GM18861 (cell line): ENCODE results near the gene GEMIN7.

ENCODE experiments used
- ATAC-seq: cut with Tn5 transposase; IDR thresholded peaks from one replicate; pipeline ENCODE4 v1.9.1; 2021; ENCODE audit not compliant: unreplicated experiment

GEMIN7 gene

DNA sequence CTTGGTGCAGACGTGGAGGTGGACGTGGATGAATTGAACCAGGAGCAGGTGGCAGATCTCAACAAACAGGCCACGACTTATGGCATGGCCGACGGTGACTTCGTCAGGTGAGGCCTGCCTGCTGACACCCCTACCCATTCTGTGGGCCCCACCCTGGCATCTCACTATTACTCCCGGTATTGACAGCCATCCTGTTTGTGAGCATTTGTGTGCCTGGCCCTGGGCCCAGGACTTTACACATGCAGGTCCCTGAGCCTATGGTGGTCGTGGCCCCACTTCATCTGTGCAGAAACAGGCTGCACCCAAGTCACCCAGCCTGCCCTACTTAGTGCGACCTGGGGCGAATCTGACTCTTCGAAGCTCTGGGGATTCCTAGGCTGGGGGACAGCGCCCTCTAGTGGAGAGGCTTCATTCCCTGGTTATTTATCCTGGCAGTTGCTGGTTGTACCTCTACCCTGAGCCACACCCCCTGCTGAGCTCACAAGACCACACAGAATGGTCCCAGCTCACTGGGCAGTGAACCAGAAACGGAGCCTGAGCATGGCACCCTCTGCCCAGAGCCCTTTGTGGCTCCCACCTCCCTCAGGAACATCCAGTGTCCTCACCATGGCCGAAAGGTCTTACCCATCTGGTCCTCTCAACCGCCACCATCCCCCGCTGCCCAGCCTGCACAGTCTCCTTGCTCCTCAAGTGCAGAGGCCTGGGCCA, 19.6 kb upstream of the GEMIN7 start:
- ATAC-seq: no peak

DNA sequence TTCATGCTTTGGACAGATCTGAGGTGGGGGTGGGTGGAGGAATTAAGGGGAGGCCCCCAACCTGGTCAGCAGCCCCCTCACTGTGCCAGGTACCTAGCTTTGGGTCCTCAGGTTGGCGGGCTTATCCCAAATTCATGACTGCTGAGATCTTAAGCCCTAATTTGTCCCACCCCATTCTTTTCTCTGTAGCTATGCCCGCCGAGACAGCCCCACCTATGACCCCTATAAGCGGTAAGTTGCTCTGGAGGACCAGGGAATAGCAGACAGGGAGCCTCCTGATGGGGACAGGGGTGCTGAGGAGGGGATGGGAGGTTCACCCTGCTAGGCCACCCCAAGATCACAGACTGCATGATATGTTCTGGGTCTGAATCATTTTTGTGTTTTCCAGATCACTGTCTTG, 17.1 kb upstream of the GEMIN7 start:
- no peak for ATAC-seq

DNA sequence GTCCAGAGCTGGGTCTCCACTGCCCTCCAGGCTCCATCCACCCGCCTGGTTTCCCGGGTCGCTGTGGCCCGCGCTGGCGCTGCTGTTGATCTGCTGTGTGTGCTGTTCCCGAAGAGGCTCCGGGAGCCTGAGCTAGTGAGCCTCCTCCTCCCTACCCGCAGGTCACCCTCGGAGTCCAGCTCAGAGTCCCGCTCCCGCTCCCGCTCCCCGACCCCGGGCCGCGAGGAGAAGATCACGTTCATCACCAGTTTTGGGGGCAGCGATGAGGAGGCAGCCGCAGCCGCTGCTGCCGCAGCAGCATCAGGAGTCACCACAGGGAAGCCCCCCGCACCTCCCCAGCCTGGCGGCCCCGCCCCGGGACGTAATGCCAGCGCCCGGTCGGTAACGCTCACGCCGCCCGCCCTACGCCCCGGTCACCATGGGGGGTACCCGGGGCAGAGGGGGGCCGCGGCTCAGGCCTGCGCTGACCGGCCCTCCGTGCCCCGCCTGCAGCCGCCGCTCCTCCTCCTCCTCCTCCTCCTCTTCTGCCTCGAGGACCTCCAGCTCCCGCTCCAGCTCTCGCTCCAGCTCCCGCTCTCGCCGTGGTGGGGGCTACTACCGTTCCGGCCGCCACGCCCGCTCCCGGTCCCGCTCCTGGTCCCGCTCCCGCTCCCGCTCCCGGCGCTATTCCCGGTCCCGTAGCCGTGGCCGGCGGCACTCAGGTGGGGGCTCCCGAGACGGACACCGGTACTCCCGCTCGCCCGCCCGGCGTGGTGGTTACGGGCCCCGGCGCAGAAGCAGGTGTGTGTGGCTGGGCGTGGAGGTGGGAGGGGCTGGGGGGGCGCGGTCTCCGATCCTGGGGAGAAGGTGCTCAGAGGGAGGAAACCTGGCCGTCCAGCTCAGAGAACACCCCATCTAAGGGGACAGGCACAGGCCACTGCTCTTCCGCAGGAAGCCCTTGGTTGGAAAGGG, 14.9 kb upstream of the GEMIN7 start:
- ATAC-seq: no peak

DNA sequence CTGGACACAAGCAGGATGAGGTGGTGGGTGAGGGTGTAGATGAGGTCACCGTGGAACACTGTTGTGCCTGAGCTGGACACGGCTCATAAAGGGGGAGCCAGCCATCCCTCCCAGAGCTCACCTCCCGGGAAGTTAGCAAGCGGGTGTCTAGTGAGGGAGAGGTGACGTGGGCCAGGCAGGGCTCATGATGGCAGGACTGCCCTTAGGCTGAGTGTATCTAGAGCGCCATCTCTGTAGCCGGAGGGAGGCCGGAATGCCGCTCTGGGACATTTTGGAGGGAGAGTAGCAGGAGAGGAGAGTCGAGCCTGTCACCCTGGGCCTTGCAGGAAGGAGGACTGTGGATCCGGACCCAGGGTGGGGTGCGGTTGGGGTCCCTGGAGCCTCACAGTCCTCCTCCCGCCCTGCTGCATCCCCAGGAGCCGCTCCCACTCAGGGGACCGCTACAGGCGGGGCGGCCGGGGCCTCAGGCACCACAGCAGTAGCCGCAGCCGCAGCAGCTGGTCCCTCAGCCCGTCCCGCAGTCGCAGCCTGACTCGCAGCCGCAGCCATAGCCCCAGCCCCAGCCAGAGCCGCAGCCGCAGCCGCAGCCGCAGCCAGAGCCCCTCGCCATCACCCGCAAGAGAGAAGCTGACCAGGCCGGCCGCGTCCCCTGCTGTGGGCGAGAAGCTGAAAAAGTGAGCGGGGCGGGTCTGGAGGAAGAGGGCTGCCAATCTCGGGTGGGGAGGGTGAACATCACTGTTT, 12.0 kb upstream of the GEMIN7 start:
- no peak for ATAC-seq

DNA sequence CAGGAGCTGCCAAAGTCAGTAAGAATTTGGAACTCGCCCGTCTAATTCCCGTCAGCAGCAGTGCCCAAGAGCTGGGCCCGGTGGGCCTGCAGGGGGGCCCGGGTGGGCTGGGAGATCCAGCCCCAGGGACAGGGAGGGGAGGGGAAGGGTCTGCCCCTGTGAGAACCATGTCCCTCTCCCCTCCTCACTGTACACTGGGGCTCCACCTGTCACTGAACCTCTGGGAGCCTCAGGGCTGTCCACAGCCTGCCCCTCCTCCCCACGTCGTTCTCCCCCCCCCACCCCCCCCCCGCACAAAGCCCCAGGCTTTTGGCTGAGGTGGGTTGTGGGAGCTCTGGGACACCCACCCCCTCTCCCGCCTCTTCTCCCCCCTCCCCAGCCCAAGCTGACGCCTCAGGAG, 11.0 kb upstream of the GEMIN7 start:
- no peak for ATAC-seq

DNA sequence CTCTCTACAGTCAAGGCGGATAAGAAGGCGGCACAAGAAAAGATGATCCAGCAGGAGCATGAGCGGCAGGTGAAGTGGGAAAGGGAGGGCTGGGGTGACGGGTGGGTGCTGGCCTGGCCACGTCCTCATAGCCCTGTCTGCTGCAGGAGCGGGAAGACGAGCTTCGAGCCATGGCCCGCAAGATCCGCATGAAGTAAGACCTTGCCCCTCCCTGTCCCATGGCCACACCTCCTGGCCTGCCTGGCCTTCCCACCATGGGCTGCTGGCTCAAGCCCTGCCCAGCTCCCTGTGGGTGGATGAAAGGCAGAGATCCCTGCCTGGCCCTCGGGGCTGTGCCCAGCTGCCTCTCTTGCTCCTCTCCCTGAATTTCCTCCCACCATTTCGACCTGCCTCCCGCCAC, 10.0 kb upstream of the GEMIN7 start:
- no peak for ATAC-seq

DNA sequence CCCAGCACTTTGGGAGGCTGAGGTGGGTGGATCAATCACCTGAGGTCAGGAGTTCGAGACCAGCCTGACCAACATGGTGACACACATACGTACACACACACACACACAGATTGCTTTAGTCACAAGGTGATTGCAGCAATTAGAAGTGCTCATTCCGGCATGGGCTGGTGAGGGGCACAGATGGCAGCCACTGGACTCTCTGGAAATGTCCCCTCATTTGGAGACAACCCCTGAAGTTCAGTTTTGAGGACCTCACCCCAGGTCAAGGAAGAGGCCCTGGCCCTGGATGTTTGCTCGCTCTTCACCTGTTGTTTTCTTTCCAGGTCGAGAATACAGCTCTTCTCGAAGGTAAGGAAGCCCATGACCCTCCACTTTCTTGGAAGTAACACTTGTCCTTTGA, 8.8 kb upstream of the GEMIN7 start:
- no peak for ATAC-seq

DNA sequence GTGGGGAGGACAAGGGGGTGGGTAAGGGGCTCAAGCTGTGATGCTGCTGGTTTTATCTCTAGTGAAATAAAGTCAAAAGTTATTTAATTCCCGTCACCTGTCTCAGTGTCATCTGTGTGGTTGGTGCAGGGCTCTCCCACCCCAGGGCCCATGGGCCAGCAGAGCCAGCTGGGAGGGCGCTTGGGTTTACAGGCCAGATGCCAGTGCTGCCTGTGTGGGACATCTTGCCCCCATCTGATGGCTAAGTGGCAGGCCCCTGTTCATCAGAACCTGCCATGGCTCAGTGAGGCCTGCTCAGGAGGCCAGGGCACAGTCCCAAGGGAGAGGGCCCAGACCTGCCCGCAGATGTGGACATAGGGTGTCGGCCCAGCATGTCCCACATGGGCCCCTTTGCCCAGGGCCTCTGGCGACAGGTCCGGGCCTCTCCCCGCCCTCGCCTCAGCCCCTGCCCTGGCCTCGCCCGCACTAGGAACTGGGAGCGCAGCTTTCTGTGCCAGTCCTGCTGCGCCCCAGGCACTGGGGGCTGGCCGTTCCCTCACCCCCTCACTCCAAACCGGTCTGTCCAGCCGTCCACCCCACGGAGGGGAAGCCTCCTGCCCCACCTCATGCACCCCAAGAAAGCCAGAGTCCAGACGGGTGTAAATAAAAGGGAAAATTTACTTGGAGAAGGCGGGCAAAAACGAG, 8.1 kb upstream of the GEMIN7 start:
- ATAC-seq: no peak

DNA sequence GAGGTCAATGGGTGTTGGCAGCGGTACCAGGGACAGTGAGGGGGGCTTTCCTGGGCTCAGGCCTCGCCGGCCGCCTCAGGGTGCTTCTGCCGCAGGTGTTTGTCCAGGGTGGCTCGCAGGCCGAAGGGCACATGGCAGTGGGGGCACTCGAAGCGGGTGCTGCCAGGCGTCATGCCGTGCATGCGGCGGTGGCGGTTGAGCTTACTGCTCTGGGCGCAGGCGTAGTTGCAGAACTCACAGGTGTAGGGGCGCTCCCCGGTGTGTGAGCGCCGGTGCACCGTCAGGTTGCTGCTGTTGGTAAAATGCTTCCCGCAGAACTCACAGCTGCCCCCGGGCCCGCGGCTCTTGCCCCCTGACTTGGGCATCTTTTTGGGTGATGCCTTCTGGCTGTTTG, 7.5 kb upstream of the GEMIN7 start:
- no peak for ATAC-seq

DNA sequence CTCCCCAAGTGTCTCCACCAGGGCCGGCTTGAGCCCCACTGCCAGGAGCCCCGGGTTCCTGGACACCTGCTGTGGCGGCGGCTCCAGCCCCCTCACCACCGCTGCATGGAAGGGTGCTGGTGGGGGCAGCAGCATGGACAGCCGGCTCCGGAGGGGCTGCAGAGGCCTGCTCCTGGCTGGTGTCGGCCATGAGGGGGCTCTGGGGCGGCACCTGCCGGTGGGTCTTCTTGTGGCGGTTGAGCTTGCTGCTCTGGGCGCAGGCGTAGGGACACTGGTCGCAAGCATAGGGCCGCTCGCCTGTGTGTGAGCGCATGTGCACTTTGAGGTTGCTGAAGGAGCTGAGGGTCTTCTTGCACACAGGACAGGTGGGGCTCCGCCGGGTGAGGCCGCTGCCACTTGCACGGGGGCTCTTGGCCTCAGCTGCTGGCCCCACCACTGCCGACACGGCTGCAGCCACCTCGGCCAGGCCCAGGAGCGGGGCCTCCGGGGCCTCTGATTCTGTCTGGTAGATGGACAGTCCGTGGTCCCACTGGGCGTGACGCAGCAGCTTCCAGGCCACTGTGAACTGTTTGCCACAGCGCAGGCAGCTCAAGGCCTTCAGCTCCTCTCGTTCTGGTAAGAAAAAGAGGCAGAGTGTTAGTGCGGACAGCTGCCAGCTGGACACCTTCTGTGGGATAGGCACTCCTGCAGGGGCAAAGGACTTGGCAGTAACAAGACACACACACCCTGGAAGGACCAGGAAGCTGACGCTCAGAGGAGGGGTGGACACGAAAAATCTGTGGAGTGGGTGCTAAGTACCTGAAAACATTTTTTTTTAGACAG, 6.9 kb upstream of the GEMIN7 start:
- ATAC-seq: no peak

DNA sequence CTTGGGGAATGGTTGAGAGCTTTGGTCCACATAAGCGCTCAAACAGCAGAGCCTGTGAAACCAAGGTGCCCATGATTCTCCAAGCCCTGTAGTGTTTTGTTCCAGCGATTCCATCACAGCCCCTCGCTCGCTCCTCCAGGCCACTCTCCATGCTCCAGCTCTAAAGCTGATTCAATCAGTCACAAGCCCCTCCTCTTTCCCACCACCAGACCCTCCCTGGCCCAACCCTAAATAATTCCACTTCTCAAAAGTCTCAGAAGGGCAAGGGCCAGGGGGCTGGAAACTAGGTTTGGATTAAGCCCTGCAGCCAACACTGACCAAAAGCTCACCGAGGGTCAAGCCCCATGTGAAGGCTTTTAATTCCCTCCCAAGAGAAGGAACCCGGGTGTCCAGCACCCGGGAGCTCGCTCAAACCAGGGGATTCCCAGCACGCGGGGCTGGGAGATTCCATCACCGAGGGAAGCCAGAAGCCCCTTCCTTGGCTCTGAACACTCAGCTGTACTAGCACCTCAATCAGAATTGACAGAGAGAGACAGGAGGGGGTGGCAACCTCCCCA, 4.2 kb upstream of the GEMIN7 start:
- ATAC-seq: peak; percentile 5

DNA sequence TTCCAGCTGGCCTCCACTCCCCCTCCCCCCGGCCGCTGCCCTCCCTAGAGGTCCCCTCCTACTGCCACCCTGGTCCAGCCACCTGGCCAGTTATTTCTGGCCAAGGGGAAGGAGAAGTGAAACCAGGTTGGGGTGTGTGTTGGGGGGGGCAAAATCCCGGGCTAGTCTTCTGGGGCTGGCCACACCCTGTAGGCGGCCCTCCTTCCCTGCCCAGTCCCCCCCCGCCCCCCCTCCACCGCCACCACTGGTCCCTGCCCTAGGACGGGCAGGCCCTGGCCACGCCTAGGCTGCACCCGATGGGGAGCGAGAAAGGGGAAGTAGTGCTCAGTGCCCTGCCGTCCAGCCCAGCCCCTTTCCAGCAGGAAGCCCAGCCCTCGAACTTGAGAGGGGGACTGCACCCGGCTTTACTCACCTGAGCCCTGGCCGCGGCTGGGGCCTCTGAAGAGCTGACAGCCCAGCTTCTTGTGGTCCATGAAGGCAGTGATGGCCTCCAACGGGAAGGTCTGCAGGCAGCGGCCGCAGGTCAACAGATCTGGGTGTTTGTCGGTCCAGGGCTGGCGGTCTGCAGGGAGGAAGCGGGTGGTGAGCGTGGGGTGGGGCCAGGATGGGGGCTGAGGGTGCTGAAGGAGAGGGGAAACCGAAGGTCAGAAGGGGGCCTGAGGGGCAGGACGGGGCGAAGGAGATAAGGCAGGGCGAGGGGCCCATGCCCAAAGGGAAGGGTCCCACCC, 3.6 kb upstream of the GEMIN7 start:
- peak; percentile 42 for ATAC-seq

DNA sequence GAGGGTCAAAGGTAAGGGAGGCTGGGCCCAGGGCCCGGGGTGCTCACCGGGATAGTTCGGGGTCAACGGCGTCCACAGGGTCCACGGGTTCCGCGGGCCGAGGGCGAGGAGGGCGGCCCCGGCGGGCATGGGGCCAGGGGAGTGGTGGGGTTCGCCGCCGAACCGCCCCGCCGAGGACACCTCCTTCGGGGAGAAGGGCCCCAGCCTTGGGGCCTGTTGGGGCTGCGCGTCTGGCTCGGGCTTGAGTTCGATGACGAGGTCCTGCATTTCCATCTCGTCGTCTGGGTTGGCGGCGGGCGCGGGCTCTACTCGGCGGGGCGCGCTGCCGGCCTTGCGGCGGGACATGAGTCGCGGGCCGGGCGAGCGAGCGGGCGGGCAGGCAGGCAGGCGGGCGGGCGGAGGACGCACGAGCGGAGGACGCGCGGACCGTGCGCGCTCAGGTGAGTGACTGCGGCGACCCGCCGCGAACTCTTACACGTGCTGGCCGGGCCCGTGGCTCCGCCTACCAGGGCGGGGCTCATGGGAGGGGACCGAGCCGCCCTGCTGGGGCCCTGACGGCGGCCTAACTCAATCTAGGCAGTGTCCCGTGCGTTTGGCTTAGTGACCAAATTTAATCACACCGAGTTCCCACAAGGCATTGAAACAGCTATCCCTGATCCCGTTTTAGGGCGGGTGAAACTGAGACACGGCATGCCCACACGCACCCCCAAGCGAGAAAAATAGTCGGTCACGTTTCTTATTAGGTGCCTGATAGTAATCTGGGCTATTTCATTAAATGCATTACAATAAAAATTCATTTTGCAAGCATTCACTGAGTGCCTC, 2.8 kb upstream of the GEMIN7 start, which contains the start of gene ZNF296:
TSS of gene ZNF296 (minus strand) at position 450 of the 822 bp plus-strand sequence. CDS start at position 345, 105 bp downstream.
- peak; percentile 35 for ATAC-seq

DNA sequence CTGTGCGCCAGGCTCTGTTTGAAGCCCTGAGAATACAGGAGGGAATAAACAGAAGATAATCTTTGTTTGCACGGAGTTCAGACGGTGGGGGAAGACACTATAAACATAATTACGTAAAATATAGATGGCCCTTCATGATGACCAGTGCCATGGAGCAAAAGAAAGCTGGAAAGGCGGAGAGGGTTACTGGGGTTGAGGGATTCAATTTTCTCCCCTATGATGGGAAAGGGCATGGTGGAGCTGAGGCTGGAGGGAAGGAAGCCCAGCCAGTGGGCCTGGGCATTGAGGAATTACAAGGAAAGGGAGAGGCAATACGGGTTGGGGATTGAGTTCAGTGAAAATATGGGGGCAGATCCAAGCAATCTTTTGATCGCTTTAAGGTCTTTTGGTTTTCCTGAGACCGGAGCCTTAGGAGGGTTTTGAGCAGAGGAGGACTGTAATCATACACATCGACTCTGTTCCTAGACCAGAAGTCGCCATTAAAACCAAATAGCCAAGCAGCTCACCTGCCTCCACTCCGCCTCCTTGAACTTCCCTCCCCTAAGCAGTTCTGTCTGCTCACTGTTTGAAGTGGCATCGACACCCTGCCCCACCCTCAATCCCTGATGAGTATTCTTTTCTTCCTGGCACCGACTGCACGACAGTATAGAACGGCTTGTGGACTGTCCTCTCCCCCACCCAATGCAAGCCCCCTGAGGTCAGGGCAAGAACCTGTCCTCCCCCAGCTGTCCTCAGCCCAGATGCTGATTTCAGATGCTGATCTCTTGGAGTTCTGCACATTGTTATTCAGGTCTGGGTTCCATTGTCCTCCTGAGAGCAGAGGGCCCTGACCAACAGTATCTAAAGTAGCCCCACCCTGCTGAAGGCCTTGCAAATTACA, 2.0 kb upstream of the GEMIN7 start:
- no peak for ATAC-seq

DNA sequence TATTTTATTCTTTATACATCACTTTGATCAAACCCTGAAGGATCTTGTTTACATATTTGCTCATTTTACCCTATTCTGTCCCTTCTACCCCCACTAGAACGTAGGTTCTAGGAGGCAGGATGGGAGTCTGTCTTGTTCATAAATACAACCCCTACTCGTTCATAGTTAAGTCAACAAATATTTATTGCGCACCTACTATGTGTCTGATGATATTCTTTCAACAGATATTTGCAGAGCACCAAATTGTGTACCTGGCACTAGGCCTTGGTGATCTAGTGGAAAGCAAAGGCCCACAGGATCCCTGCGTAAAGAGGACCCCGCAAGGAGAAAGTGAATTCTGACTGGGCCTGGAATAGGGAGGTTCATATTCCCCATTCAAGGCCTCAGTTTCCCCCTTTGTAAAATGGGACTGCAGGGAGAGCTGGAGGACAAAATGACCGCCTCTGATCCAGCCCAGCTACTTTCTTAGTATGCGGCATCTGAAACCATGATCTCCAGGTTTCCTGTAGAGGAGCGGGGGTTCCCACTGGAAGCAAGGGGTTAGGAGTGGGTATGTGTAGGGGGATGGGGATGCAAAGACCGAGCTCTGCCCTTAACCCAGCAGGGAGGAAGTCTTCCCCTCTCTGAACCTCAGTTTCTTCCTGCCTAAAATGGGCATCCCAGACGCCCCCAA, 534 bp upstream of the GEMIN7 start:
- ATAC-seq: no peak

DNA sequence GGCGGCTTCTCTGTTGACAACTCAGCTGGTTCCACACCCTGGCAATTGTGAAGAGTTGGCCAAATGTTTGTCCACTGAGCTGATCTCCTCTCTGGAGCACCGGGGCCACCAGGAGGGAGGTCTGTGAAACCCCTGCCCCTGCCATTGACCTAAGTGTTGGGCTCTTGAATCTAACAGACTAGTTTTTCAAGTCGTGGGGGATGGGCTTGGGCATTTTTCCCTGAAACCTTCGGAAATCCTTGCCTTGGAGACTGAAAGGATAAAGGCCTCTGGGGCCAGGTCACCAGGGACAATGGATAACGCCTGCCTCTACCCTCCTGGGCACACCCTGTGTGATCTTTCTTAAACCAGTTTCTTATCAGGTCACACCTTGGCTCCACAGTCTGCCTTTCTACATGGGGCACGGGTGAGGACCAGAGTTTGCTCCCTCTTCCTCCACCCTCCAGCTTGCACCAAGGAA, 881 bp downstream of the GEMIN7 start:
- ATAC-seq: no peak

DNA sequence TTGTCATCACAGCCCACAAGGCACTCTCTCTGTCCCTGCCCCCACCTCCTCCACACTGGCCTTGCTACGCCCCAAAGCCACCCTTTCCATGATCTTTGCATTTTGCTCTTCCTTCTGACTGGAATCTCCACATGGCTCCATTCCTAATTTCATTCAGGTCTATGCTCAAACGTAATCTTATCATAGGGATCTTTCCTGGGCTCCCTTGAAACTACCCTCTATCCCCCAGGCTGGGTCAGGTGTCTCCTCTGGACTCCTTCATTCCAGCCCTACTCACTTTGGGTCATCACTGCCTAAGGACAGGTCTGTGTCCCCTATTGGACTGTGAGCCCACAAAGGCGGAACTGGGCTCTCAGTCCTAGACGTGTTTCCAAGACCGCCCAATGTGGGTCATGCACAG, 3.1 kb downstream of the GEMIN7 start:
- ATAC-seq: no peak
